HTERT RPE-1 (cell line): ENCODE measurements around the gene DAGLB.
"Not testable (repeated sequence)": the region's sequence is repeated elsewhere in the genome, so short reads cannot be mapped to it uniquely, and the experiment has no call there.

Experiments
- in situ Hi-C: fragments of 300-500 bp; cut with MboI; formaldehyde crosslinking; loops from 4 replicates; pipeline ENCODE4 v1.14.3; 2020; ENCODE audit warnings: low sequenced_read_pairs

The DAGLB gene

DNA sequence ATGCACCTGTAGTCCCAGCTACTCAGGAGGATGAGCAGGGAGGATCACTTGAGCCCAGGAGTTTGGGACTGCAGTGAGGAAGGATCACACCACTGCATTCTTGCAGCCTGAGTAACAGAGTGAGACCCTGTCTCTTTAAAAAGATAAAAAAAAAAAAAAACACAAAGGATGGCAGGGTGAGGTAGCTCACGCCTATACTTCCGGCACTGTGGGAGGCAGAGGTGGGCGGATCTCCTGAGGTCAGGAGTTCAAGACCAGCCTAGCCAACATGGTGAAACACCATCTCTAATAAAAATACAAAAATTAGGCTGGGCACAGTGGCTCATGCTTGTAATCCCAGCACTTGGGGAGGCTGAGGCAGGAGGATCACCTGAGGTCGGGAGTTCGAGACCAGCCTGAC, 15.9 kb upstream of the DAGLB start:
- in situ Hi-C loops = not testable (repeated sequence)

DNA sequence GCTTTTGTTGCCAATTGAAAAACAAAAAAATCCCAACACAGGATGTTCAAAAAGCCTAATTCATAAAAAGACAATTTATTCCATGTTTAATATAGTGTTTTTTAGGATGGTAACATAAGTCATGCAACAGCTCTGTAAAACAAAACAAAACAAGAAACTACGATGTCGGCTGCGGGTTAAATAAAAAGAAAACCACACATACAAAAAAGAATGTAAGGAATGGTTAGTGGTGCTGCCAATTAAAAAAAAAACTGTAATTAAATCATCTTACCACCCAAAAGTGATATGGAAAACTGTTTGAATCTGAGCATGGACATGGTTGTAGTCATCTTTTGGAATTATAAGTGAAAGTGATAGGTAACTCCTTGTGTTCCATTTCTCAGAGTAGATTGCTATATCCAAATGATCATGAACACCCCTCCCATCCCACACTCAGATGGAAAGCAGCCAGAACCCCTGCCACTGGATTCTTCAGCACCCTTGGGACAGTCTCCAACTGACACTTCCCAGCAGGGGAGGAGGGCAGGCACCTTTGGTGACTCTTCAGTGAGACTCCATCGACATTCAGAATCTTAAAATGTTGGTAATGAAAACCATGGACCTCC, 14.3 kb upstream of the DAGLB start:
- in situ Hi-C loops = no loop called here

DNA sequence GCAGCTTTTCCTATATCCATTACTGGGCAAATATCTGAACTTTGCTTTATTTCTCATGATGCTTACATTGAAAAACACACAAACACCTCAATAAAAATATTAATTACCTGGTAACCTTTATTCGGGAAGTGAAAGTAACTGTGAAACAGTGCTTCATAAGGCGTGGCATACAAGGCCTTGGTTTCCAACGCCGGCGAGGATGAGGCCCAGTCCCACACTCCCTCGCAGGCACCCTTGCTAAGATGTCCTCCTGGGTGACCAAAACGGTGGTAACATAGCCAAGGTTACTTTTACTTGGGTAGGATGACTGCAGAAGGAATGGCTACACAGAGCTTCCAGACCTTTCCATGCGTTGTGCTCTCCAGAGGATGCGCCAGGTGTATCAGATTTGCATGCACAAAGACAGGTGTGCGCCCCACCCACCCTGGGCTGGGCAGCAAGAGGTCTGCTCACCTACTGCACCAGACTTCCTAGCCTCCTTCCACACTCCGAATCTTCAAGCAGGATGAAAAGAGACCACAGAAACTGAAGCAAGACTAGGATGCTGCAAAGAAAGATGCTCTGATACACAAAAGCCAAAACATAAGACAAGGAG, 13.3 kb upstream of the DAGLB start:
- in situ Hi-C loops = no loop called here

DNA sequence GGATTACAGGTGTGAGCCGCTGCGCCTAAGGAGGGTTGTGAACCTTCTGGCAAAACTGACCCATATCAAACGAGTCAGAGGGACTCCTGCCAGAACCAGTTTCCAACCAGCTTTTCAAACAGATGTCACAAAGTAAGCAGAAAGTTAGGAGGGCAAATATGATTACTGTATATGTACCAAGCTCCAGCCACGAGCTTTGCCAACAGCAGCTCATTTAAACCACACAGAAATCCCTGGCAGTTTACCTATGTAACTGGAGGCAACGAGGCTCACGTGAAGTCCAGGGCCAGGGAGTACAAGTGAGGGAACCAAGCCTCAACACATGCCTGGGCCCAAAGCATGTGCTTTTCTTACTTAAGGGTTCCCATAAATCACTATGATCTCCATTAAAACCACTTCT, 12.5 kb upstream of the DAGLB start:
- in situ Hi-C loops = no loop called here

DNA sequence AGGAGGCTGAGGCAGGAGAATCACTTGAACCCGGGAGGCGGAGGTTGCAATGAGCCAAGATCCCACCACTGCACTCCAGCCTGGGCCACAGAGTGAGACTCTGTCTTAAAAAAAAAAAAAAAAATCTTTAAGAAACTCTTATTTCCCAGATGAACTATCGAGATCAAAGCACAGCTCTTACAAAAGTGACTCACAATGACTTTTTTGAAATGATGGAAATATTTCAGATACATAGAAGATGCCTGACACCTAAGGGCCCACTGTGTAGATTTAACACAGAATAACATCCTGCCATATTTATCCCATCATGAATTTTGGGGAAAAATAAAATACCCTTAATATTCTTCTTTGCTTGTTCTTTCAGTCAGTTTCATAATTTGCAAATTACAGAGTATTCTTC, 10.9 kb upstream of the DAGLB start:
- in situ Hi-C loops = not testable (repeated sequence)

DNA sequence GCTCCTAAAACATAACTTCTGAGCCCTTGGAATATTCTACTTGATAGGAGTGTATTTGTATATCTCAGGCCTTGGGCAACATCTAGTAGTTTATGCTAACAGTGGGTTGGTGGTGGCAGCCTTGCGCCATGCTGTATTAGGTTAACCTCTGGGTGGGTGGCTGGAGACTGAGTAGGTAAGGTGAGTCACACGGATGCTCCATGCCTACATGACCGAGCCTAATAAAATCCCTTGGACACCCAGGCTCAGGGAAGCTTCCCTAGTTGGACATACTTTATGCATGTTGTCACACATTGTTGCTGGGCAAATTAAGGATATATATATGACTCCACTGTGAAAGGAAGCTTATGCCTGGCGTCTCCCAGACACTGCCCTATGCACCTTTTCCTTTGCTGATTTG, 6.0 kb upstream of the DAGLB start:
- in situ Hi-C loops = no loop called here

DNA sequence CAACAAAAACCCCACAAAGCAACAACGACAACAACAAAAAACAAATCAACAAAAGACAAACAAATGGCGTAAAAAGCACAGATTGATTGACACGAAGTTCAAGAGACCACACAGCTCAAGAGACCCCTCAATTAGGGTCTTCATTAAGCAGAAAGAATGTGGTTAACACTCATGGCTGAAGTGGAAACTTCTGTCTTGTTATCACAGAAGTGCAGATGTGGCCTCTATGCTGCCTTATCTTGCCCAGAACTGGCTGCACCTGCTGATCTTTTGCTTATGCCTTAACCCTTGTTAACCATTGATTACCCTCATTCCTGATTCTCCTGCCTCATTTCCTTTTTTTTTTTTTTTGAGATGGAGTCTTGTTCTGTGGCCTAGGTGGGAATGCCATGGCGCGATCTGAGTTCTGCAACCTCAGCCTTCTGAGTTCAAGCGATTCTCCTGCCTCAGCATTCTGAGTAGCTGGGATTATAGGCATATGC, 3.5 kb upstream of the DAGLB start:
- in situ Hi-C loops = no loop called here

DNA sequence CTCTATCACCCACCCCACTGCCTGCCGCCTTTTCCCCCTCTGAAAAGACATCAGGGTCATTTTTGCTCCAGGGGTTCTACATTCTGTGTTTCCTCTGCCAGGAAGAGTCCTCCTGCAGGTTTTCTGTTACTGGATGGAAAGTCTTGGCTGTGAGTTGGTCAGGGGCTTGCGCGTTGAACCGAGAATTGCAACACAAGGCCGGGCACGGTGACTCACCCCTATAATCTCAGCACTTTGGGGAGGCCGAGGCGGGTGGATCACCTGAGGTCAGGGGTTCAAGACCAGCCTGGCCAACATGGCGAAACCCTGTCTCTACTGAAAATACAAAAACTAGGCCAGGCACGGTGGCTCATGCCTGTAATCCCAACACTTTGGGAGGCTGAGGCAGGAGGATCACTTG, 2.8 kb upstream of the DAGLB start:
- in situ Hi-C loops = not testable (repeated sequence)

DNA sequence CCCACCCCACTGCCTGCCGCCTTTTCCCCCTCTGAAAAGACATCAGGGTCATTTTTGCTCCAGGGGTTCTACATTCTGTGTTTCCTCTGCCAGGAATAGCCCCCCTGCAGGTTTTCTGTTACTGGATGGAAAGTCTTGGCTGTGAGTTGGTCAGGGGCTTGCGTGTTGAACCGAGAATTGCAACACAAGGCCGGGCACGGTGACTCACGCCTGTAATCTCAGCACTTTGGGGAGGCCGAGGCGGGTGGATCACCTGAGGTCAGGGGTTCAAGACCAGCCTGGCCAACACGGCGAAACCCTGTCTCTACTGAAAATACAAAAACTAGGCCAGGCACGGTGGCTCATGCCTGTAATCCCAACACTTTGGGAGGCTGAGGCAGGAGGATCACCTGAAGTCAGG, 2.1 kb upstream of the DAGLB start:
- in situ Hi-C loops = not testable (repeated sequence)

DNA sequence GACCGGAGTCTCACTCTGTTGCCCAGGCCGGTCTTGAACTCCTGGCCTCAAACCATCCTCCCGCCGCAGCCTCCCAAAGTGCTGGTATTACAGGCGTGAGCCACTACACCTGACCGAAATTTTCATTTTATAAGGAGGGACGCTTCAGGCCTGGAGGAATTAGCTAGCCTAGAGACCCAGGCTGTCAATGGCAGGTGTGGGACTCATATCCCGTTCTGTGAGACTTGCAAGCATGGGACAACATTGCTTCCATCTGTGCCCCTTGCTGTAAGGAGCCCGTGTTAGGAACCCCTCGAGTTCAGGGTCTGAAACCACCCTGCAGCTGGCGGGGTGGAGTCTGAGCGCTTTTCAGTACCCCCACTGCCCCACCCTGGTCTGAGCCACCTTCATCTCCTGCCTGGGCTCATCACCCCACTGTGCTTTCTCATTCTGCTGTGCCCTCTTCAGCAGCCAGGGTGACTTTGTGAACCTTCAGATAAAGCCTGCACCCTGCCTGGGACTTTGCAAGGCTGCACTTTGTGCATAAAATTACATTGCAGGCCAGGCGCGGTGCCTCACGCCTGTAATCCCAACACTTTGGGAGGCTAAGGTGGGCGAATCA, 1.3 kb upstream of the DAGLB start:
- in situ Hi-C loops = no loop called here

DNA sequence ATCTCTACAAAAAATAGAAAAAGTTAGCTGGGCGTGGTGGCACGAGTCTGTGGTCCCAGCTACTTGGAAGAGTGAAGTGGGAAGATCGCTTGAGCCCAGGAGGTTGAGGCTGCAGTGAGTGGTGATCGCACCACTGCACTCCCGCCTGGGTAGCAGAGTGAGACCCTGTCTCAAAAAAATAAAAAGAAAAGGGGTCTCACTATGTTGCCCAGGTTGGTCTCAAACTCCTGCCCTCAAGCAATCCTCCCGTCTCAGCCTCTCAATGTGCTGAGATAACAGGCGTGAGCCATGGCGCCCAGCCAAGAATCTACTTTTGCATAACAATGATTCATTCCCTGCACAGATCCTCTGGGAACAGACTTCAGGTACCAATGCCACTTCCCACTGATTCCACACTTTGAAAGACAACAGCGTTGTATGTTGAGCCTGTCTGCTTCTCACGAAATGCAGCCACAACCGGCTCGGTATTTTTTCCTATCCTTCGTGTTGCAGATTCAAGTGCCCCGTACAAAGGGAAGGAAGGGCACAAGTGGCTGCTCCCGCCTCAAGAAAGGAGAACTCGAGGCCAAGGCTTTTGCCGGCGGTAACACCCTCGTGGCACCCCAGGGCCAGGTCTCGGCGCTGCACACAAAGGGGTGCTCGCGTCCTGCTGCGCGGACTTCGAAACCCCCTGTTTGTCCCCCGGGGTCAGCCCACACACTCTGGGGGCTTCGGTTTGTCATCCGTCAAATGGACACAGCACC, 745 bp downstream of the DAGLB start:
- in situ Hi-C loops = no loop called here

DNA sequence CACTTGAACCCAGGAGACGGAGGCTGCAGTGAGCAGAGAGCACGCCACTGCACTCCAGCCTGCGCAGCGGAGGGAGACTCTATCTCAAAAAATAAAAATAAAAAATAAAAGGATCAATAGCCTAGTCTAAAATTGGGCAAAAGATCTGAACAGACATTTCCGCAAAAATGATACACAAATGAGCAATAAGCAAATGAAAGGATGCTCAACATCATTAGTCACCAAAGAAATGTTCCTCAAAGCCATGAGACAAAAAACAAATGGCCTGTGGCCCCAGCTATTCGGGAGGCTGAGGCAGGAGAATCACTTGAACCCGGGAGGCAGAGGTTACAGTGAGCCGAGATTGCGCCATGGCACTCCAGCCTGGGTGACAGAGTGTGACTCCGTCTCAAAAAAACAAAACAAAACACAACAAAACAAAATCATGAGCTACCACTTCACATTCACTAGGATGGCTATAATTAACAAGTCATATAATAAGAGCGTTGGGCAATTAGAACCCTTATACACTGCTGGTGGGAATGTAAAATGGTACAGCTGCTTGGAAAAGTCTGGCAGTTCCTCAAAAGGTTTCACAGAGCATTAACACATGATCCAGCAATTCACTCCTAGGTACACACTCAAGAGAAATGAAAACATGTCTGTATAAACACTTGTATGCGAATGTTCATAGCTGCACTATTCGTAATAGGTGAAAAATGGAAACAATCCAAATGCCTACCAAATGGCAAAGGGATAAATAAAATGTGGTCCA, 3.1 kb downstream of the DAGLB start:
- in situ Hi-C loops = no loop called here

DNA sequence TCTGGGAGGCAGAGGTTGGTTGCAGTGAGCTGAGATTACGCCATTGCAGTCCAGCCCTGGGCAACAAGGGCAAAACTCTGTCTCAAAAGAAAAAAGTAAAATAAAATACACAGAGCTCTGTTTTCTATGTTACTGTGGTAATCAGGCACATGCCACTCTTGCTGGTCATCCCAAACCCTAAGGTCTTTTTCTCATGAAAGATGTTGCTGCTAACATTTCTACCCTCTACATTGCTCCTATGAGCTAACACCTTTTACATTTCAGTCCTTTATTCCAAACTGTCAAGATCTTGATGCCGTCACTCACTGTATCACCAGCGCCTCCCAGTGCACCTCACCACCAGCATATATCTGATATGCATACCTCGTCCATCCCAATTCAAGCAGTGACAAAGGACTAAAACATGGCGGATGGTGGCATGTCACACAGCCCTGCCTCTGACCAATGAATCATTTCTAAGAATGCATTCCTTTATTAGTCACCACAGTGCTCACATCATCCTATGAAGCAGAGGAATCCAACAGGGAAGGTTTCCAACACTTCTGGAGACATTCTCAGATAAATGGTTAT, 4.3 kb downstream of the DAGLB start:
- in situ Hi-C loops = no loop called here

DNA sequence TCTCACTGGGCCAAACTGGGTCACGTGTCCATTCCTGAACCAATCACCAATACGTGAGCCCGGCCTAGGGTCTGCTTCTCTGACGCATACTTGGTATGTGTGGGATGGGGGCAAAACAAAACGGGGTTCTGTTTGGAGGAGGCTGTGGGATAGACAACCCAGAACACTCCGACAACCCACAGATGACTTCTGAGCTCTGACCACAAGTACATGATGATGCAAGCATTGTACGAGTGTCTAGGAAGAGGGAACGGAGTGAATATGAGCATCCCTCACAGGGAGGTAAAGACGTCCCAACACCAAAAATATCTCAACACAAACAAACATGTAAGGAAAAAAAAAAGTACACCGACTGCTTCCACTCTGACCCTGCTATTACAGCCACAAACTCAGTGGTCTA, 5.6 kb downstream of the DAGLB start:
- in situ Hi-C loops = no loop called here

DNA sequence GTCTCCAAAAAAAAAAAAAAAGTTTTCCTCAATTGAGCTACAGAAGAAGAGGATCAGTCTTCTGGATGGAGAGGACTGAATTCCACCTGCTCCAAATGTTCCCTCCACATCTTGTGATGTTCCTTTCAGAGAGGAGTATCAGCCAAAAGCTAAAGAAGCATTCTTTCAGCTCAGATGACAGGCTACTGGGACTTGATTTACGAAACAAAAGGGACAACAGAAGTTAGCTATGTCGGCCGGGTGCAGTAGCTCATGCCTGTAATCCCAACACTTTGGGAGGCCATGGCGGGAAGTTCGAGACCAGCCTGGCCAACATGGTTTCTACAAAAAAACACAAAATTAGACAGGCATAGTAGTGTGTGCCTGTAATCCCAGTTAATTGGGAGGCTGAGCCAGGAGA, 7.4 kb downstream of the DAGLB start:
- in situ Hi-C loops = no loop called here

DNA sequence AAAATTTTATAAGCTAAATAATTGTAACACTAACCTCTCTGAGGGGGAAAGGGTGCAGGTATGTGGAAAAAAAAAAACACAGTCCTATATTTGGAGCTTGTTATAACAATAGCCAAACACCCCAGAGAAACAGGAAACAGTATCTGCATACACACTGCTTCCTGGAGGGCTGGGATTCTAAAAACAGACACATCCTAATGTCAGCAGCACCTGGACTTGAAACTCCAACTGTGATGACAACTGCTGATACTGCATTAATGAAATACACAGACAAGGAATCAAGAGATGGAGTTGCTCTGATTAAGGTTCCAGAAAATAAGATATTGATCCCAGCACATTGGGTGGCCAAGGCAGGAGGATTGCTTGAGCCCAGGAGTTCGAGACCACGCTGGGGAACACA, 9.3 kb downstream of the DAGLB start:
- in situ Hi-C loops = no loop called here

DNA sequence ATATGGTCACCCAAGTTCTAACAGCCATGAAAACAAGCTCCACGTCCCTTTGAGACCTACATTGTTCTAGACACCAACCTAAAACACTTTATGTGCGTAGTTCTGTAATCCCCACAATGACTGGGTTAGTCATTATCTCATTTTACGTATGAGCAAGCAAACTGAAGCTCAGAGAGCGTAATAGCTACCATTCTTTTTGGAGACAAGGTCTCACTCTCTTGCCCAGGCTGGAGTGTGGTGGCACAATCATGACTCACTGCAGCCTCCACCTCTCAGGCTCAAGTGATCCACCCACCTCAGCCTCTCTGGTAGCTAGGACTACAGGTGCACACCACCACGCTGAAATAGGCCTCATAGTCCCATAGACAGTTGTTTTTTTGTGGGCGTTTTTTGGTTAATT, 10.5 kb downstream of the DAGLB start:
- in situ Hi-C loops = no loop called here

DNA sequence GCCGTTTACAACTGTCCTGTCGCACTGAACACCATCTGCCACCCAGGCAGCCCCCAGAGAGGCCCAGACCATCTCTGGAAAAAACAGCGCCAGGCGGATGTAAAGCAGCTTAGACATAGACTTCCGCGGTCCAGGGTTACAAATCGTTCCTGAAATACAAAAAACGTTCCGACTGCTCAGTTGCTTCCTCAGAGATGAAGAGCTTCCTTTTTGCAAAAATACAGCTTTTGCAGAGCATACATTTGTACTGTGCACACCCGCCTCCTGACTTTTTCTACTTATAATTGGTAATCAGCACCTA, 11.4 kb downstream of the DAGLB start:
- in situ Hi-C loops = no loop called here

DNA sequence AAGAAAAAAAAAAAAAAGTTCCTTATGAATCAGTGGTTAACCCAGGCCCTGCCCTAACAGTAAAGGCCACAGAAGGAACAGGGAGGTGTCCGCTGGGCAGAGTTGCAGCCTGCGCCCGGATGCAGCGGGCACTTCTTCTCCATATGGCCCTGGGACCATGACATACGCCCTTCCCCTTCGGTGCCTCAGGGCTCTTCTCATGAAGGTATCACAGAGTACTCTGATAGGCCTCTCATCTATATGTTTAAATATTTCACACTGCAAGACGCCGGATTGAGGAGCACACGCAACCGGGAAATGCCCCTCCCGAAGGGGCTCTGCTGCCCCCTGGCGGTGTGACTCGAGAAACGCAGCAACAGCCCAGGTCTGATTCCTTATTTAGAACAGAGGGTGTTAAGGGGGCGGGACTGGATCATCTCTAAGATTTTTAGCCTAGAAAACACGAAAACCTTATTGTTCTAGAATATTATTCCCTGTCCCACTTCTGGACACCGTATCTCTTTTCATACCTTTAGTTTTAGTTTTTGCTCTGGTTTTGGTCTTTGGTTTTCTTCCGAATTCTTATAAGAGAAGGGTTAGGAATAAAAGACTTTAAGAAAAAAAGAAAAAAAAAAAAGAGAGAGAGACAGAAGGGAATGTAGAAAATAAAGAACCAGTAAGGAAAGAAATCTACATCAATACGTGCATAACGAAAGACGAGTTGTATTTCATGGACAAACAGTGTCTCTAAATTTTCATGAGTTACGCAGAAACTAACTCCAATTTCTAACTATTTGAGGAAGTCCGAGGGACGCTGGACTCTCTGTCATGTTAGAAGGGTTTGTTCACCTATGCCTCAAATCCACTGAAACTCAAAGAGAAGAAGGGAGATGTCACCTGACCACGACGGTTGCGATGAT, 12.0 kb downstream of the DAGLB start:
- in situ Hi-C loops = no loop called here
